Measurements from ENCODE around the gene LYZL6.

Gene LYZL6

DNA sequence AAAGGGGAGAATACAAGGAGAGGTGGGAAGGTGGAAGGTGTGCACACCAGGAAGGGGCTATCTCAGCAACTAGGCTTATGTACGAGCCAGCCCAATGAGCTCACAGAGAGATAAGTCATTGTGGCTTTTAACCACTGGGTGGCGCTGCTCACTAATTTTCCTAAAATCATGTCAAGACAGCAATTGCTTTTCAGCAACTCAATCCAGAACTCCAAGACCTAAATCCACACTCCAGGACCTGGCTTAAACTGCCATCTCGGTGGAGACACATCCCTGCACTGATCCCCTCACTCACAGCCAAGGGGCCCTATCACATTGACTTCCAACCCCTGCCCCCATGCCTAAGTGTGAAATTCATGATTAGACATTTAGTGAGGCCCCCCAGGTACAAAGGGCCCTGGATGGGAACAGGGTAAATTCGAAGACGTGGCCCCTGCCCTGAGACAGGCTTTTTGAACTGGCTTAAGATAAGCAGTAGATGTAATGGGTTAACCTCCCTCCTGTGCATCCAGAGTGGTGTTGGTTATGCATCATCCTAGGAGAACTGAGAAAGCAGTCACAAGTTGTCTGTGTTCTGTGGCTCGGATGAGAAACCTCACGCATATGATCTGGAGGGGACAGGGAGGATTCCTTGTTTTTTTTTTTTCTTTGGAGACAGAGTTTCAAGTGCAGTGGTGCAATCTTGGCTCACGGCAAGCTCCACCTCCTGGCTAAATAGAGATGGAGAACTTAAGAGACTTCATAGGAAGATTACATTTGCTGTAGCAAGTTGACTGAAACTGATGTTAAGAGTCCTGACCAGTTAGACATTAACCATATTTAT, 26.3 kb upstream of the LYZL6 start:
- H3K27ac ChIP-seq, result no peak overlapping the region
- TF ChIP-seq, protein P1, sequence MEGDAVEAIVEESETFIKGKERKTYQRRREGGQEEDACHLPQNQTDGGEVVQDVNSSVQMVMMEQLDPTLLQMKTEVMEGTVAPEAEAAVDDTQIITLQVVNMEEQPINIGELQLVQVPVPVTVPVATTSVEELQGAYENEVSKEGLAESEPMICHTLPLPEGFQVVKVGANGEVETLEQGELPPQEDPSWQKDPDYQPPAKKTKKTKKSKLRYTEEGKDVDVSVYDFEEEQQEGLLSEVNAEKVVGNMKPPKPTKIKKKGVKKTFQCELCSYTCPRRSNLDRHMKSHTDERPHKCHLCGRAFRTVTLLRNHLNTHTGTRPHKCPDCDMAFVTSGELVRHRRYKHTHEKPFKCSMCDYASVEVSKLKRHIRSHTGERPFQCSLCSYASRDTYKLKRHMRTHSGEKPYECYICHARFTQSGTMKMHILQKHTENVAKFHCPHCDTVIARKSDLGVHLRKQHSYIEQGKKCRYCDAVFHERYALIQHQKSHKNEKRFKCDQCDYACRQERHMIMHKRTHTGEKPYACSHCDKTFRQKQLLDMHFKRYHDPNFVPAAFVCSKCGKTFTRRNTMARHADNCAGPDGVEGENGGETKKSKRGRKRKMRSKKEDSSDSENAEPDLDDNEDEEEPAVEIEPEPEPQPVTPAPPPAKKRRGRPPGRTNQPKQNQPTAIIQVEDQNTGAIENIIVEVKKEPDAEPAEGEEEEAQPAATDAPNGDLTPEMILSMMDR (conservative IDR thresholded peaks at IDR 0.05), result peak; percentile 98

DNA sequence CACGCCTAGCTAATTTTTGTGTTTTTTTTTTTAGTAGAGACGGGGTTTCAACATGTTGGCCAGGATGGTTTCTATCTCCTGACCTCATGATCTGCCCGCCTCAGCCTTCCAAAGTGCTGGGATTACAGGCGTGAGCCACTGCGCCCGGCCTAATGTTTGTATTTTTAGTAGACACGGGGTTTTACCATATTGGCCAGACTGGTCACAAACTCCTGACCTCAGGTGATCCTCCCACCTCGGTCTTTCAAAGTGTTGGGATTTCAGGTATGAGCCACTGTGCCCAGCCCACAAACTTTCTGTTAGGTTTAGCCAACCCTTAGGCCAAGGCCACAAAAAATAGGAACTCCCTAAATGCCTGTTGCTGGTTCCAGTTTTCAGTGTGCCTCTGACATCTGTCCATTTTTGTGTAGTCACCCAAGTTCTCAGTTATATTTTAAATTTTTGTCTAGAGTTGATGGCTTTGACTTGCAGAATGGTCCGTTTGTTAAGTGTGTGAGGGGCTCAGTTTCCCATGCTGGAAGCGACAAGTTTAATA, 25.1 kb upstream of the LYZL6 start:
- TF ChIP-seq, protein P1 (conservative IDR thresholded peaks at IDR 0.05), result no peak
- no peak overlapping the region for H3K27ac ChIP-seq

DNA sequence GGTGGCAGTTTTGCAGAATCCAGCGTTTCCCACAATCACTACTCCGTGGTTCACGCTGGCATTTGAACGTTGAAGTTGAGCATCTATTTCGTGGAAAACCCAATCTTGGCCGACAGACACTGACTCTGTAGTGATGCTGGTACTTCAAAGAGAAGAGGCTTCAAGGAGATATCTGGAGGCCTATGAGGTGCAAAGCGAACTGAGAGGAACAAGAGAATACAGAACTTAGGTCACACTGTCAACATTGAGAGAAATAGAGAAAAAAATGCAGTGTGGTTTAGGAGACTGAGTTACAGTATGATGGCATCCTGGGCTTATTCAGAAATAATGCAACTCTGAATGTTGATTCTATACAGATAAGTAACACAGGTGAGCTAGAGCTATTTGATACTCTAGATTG, 21.8 kb upstream of the LYZL6 start:
- TF ChIP-seq, protein P1 (conservative IDR thresholded peaks at IDR 0.05), result no peak

DNA sequence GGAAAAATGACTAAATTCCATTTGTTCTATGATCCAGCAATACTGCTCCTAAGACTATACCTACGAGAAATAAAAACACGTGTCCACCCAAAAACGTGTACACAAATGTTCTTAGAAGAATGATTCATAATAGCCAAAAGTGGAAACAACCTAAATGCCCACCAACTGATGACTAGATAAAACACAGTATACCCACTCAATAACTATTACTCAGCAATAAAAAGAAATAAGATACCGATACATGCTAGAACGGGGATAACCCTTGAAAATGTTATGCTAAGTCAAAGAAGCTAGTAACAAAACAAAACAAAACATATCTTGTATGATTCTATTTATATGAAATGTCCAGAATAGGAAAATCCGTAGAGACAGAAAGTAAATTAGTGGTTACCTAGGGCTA, 20.1 kb upstream of the LYZL6 start:
- H3K27ac ChIP-seq, result no peak overlapping the region
- TF ChIP-seq, protein P1 (conservative IDR thresholded peaks at IDR 0.05), result no peak

More for the DNA sequence above, 21.8 kb upstream of the LYZL6 start:
- H3K27ac ChIP-seq, result no peak overlapping the region

DNA sequence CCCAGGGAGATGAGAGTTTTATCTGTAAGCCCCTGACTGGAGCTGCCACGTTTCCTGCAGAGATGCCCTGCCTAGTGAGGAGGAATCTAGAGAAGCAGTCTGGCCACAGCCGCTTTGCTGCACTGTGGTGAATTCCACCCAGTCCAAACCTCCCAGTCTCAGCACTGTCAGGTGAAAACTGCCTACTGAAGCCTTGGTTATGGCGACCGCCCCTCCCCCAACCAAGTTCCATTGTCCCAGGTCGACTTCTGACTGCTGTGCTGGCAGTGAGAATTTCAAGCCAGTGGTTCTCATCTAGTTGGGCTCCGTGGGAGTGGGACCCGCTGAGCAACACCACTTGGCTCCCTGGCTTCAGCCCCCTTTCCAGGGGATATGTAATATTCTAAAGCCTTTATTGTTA, 10.2 kb upstream of the LYZL6 start:
- TF ChIP-seq, protein P1 (conservative IDR thresholded peaks at IDR 0.05), result no peak
- H3K27ac ChIP-seq, result no peak overlapping the region

DNA sequence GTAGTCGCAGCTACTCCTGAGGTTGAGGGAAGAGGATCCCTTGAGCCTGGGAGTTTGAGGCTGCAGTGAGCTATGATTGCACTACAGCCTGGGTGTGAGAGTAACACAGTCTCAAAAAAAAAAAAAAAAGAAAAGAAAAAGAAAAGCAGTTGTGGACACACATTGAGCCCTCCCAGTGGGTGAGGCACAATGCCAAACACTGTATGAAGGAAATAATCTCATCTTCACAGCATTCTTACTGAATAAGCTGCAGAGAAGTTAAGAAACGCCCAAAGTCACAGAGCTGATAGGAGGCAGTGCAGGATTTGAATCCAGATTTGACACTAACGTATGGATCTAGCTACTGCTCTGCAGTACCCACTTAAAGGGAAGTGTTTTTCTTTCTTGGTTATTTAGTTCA, 5.9 kb upstream of the LYZL6 start:
- TF ChIP-seq, protein P1 (conservative IDR thresholded peaks at IDR 0.05), result no peak
- no peak overlapping the region for H3K27ac ChIP-seq

DNA sequence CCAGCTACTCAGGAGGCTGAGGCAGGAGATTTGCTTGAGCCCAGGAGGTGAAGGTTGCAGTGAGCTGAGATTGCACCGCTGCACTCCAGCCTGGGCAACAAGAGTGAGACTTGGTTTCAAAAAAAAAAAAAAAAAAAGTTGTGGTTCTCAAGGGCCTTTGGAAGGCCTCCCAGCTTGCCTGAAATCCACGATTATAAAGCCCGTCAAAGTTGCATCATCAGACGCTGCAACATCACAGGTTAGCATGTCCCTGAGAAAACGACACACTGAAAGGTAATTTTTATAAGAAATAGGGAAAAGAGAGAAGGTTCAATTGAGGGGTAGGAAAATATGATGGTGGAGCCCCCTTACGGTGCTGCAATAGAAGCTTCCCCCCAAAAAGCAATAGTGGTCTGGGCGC, 4.6 kb upstream of the LYZL6 start:
- TF ChIP-seq, protein P1 (conservative IDR thresholded peaks at IDR 0.05), result no peak
- no peak overlapping the region for H3K27ac ChIP-seq
